Measurements from ENCODE around the gene SRP68.

SRP68 gene

DNA sequence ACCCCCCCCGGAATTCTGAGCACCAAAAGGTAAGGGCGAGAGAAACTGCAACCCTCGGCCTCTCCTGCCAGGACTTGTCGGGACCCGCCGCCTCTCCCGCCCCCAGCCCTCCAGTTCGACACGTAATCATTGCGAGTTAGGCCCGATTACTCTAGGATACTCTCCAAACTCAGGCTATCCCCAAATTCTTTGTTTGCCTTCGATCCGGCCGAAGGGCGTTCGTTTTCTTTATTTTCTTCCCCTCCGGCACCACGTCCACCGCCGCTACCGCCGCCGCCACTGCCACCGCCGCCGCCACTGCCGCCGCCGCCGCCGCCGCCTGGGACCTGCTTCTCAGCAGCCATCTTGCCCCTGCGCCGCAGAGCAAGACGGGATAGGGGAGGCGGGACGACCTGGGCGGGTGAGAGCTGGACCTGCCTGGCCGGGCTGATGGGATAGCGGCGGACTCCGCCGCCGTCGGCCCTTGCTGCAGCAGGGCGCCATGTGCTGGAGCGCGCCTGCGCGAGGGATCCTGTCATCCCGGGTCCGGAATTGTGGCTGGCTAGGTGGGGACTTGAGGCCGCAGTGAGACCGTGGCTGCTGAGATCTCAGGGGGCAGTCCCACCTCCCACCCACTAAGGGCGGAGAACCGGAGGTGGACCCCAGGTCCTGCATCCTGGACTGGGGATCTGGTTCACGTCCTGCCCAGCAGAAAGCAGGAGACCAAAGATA lies at the start of gene SRP68:
Gene SRP68 (minus strand): TSS at position 370 of the 711 bp plus-strand sequence. CDS start 26 bp downstream, at position 344.
- peak; percentile 61 to 72 for DNase-seq (ENCODE audit: low read depth in 2 of 2)

DNA sequence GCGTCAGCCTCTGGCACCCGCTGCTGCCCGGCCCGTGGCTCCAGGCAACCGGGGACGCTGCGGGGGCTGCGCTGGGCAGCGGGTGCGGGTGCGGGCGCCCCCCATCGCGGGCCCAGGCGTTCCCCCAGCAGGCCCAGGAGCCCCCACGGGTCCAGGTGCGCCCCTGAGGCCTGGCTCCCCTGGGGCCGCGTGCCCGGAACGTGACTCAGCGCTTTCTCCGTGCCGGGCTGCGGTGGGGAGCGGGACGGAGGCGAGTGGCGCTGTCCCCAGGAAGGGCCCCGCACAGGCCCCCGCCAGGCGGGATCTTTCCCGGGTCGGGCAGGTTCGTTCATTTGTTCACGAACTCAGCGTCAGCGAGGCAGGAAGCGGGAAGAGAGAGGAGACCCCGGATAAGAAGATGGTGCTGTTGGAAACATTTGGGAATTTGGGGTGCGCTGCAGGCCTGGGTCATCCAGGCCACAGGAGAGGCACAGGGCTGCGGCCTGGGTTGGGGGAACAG lies 49.7 kb upstream of the SRP68 start:
- no peak for DNase-seq (ENCODE audit: low read depth in 2 of 2)

DNA sequence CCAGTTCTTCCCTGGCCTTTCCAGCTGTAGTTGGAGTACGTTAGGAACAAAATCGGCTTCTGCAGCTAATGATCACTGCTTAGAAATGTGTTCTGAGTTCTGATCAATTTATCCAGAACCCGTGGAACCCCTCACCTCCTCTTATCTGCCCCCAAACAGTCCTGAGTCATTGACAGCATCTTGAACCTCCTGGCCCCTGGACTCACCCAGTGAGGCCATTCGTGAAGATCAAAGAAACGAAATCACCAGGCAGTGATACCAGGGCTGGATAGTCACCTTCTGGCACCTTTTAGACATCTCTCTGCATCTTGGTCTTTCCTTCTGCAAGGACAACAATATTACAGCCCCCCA lies 48.3 kb upstream of the SRP68 start:
- DNase-seq (ENCODE audit: low read depth in 2 of 2) = no peak

DNA sequence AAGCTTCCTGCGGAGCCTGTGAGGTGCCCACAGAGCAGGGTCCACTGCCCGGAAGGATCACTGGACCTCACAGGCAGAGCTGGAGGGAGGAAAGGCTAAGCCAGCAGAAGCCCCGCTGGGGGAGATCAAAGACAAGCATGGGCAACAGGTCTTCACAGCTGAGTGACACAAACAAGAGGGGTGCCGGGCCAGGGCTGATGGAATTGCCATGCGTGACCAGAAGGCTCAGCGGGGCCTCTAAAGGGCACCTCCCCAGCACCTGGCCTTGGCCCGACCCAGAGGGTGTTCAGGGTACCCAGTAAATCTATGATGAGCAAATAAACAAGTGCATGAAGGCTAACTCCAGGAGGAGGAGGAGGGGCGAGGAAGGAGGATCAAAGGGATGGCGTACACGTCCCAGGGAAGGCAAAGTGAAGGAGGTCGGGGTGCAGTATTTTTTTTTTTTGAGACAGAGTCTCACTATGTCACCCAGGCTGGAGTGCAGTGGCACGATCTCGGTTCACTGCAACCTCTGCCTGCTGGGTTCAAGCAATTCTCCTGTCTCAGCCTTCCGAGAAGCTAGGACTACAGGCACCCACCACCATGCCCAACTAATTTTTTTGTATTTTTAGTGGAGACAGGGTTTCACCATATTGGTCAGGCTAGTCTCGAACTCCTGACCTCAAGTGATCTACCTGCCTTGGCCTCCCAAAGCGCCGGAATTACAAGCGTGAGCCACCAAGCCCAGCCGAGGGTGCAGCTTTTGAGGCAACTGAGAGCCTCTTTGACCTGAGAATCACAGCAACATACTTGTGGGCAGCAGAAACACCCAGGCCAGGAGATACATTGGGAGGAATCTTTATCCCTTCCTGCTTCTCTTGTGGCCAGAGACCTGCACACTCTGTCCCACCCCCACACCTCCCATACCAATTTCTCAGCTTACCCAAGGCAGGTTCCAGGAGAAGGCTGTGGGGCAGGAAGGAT lies 47.4 kb upstream of the SRP68 start:
- DNase-seq (ENCODE audit: low read depth in 2 of 2) = no peak

DNA sequence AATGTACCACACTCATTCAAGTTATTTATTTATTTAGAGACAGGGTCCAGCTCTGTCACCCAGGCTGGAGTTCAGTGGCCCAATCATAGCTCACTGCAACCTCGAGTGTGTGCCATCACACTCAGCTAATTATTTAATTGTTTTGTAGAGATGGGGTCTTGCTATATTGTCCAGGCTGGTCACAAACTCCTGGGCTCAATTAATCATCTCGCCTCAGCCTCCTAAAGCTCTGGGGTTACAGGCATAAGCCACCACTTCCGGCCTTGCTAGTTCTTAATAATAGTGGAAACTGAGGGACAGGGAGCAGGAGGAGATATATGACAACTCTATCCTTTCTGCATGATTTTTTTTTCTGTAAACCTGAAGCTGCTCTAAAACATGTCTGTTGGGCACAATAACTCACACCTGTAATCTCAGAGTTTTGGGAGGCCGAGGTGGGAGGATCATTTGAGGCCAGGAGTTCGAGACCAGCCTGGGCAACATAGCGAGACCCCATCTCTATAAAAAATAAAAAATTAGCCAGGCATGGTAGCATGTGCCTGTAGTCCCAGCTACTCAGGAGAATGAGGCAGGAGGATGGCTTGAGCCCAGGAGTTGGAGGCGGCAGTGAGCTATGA lies 42.9 kb upstream of the SRP68 start:
- DNase-seq (ENCODE audit: low read depth in 2 of 2) = no peak

DNA sequence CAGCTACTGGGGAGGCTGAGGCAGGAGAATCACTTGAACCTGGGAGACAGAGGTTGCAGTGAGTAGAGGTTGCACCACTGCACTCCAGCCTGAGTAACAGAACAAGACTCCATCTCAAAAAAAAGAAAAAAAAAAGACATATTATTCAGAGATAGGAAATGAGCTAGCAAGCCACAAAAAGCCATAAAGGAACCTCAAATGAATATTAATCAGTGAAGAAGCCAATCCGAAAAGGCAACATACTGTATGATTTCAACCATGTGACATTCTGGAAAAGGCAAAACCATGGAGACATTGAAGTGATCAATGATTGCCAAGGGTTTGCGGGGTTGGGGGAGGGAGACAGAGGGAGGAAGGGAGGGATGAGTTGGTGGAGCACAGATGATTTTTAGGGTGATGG lies 39.6 kb upstream of the SRP68 start:
- no peak for DNase-seq (ENCODE audit: low read depth in 2 of 2)

DNA sequence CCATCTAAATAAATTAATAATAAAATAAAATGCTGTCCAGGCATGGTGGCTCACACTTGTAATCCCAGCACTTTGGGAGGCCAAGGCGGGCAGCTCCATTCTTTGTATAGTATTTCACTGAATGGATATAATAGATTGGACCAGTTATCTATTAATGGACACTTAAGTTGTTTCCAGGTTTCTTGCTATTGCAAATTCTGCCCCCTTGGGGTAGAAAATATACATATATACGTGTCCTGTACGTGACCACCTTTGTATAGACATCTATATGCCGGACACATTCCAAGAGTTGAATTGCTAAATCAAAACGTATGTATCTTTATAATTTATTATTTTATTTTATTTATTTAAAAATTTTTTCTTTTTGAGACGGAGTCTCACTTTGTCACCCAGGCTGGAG lies 35.2 kb upstream of the SRP68 start:
- DNase-seq (ENCODE audit: low read depth in 2 of 2) = no peak

DNA sequence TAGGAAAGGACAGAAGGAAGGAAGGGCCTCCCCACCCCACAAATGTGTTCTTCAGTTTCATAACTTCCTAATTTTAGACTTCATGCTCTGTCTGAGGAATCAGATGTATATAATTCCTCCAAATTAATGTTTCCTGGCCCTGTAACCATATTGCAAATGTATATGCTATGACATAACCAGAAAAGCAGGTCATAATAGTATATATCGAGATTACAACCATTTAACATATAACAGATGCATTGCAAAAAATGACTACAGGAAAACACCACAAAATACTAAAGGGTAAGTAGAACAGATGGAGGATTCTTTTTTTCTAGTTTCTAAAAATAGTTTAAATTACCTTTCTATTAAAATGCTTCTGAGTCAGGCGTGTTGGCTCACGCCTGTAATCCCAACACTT lies 34.4 kb upstream of the SRP68 start:
- no peak for DNase-seq (ENCODE audit: low read depth in 2 of 2)

DNA sequence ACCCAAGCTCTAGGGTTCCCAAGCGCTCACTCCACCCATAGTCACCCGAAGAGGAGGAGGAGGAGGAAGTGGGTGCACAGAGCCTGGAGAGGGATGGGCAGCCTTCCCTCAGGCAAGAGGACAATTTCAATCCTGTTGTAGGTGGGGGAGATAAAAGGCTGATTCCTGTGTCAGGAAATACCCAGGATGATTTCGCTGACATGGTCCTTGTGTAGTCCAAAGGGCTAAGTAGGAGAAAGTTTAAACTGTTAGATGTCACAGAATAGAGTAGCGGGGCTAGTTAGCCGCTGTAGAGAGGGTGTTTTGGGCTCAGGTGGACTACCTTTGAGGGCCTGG lies 32.5 kb upstream of the SRP68 start:
- DNase-seq (ENCODE audit: low read depth in 2 of 2) = no peak

DNA sequence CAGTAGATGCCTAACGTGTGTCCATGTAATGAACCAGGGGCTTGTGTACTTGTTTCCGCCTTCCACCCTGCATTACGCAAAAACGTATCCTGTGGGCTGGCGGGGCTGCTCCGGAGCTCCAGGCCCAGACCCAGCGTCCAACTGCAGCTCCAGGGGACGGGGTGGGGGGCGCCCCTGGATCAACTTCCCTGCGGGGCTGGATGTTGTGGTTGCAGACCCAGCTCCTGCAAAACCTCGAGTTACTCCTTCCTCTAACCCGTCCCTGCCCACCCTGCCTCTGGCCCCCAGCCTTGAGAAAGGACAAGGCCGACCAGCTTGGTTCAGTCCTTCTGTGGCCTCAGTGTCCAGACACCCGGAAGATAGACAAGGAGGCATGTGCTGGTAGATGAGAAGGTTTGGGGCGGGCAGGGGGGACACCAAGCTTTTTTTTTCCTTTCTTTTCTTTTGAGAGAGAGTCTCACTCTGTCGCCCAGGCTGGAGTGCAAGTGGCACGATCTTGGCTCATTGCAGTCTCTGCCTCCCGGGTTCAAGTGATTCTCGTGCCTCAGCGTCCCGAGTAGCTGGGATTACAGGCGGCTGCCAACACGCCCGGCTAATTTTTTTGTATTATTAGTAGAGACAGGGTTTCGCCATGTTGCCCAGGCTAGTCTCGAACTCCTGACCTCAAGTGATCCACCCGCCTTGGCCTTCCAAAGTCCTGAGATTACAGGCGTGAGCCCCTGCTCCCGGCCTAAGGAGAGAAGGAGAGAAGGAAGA lies 32.0 kb upstream of the SRP68 start:
- DNase-seq (ENCODE audit: low read depth in 2 of 2) = no peak

DNA sequence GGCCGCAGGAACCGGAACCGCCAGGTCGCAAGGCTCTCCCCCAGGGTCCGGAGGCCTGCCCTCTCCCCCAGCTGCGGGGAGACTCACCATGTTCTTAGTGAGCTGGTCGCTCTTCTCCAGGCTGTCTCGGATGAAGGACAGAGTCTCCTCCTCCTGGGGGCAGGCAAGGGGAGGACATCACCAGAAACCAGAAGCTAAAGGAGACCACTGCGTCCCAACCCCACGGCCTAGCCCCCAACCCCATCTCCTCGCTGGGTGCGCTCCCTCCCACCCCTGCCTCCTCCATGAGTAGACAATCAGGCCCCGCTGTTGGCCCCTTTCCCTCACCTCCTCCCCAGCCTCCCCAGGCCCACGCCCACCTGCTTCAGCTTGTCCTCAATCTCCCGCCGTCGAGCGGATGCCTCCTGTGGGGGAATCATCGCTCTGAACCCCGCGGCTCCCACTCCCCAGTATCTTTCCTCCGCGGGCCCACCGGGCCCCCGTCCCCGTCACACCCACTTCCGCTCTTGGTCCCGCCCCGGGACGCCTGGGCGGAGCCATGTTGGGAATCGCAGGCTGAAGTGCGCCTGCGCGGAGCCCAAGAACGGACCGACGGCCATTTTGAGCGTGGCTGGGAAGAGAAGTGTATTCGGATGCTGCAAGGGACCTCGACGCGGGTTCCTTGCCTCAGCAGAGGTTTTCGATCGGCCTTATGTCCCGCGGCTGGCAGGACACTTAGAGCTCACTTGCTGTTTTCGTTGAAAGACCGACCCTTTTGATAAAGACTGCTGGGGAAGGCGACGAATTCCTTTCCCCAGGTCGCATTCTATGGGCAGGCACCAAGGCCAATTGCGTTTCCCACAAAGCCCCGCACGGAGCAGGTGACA lies 31.2 kb upstream of the SRP68 start, which contains the start of gene EXOC7:
Gene EXOC7 (minus strand): TSS at position 514 of the 866 bp plus-strand sequence. CDS start 95 bp downstream, at position 419.
- peak; percentile 84 to 87 for DNase-seq (ENCODE audit: low read depth in 2 of 2)

DNA sequence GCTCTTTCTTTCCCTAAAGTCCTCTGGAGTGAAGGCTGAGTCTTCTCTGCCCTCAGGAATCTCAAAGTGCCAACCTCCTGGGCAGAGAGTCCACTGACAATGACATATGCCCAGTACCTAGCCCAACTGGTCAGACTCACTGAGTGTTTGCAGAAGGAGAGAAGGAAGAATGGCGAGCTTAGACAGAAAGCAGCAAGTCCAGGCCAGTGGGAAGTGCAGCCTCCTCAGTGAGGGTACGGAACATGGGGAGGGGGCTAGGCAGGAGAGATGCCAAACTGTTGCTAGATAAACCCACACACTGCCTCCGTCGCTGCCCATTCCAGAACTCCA lies 30.6 kb upstream of the SRP68 start:
- DNase-seq (ENCODE audit: low read depth in 2 of 2) = no peak

DNA sequence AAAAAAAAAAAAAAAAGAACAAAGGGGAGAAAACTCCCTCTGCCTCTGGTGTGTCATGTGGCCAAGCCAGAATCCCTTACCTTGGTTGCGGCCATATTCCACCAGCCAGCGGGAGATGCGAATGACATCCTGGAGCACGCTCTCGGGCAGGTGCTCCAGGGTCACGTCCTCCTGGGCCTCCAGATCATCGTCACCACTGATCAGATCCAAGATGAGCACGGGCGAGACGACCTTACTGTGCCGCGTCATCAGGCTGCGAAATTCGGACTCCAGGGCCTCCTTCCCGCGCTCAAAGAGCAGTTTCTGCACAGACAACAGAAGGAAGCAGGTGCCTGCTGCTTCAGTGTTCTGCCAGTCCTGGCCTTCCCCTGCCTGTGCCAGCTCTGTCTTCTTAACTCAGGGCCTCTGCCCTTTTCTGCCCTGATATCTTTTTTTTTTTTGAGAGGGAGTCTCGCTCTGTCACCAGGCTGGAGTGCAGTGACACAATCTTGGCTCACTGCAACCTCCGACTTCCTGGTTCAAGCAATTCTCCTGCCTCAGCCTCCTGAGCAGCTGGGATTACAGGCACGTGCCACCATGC lies 25.5 kb upstream of the SRP68 start:
- DNase-seq (ENCODE audit: low read depth in 2 of 2) = no peak

DNA sequence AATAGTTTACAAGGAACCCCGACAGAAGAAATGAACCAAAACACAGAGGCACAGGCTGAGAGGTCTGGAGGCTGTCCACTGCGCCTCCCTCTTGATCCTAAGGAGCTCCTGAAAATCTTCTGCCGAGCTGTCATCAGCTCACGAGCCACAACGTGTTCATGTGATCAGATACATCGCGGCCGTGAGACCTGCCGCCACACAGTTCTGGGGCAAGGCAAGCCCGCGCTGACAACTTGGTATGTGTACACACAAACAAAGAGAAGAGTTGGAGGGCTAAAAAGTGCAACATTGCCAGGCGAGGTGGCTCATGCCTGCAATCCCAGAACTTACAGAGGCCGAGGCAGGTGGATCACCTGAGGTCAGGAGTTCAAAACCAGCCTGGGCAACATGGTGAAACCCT lies 23.6 kb upstream of the SRP68 start:
- no peak for DNase-seq (ENCODE audit: low read depth in 2 of 2)

DNA sequence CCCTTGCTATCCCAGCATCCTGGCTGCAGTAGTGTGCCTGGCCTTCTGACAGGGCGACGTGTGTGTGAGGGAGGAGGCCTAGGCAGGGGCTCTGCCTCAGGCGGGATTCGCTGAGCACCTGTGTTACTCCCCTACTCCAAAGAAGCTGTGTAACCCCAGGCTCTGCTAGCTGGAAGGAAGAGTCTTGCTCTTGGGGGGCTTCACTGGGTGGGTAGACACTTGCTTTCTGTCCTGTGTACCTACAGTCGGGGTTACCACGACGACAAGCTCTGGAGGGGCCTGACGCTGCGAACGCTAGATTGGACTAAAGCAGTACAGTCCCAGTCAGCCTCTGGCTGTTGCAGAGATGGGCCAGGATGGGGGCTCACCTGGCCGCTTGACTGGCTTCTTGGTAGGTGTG lies 21.7 kb upstream of the SRP68 start:
- DNase-seq (ENCODE audit: low read depth in 2 of 2) = no peak

DNA sequence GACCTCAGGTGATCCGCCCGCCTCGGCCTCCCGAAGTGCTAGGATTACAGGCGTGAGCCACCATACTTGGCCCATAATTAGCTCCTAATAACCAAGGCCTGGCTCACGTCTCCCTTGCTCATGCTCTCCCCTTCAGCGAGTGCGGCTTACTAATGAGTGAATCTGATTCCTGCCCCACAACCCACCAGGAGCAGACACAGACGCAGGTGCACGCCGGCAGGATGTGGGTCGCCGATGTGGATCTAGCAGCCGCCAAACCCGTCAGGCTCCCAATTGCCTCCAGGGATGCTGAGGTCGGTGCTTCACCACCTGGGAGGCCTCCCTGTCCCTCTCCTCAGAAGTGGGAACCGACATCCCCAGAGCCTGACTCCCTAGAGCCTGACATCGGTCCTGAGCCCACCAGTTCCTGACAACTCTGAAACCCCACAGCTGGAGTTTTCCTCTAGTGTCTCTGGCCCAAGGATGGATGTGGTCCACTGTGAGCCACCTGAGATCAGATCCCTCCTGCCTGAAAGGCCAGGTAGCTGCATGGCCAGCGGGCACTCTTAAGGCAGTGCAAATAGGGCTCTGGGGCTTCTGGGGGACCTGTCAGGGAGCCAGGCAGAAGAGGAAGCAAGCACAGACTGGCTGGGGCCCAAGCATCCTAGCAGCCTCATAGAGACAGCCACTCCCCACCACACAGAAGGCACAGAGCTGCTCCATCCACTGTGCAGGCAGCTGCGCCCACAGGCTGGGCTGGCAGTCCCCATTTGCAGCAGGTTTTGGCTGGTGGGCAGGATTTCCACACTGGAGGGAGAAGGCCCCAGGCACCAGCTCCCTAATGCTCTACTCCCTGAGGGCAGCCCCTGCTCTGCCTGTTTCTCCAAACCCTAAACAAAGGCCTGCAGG lies 20.5 kb upstream of the SRP68 start:
- no peak for DNase-seq (ENCODE audit: low read depth in 2 of 2)

DNA sequence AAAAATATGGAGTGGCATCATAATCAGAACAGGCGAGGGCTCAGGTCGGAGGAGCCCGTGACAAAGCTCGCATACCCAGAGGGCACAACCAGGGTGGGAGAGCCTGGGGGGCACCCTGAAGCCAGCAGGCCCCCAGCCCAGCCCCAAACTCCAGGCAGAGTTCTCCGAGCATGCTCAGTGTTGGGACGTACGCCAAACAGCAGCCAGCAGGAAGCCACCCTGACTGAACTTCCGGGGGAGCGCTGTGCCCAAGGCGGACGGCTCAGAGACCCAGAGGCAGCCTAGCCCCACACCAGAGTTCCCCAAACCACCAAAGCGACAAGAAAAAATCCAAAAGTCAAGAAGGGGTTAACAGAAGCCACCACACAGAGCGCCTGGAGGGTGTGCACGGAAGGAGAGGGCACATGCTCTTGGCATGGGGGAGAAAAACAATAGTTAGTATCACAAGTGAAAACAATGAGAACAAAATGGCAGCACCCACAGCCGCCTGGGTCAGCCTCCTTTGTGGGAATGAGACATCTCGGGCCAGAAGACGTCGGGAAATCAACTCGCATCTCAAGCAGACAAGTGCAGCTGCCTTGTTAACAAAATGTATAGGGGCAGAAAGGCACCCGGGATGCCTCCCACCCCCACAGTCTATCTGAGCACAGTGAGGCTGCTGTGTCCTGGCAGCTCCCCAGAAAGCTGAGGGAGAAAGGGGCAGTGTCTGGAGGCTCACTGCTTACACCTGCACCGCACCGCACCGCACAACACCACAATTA lies 19.4 kb upstream of the SRP68 start:
- no peak for DNase-seq (ENCODE audit: low read depth in 2 of 2)

DNA sequence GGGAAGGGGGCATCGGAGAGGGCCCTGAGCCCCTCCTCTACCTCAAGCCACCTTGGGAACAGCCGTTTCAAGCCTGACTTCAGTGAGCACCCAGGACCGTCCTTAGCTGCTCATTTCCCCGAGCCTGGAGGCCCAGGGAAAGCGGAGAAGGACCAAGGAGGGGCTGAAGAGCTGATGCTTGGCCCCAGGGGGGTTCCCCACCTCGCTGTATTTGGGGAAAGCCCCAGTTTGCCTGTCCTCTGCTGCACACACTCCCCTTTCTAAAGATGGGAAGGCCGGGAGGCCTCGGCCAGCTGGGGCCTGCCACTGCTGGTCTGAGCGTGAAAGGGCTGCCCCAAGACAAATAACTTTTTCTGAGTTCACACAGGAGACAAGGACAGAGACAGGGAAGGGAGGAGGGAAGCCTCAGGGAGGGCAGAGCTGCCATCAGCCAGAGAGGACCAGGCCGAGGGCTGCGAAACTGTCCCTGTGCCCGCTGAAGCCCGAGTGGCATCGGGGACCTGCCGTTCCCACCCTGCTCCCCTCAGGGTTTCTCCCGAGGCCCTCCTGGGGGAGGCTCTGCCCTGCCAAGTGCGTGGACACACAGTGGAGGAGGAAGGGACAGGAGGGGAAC lies 18.3 kb upstream of the SRP68 start:
- DNase-seq (ENCODE audit: low read depth in 2 of 2) = no peak

Data from stimulated activated CD8-positive, alpha-beta memory T cell treated with anti-CD3 and anti-CD28 coated beads, Interleukin-2, amount 100 ng/mL, for 1 hour (primary cell).